RWPE2 (cell line): Measurements from ENCODE around the gene ZNF81.
A peak's percentile ranks its signal among the peaks of the same experiment; 100 is the strongest.

Experiments
- ATAC-seq: fragments of 200-7000 bp; cut with Tn5 transposase; 3 replicates; pipeline ENCODE4 v1.9.1; 2021; ENCODE audit warnings: low read depth
- DNase-seq: peaks from one replicate; pipeline ENCODE4 v3.0.0-alpha.2; 2020; ENCODE audit warnings: low spot score
- H3K27ac ChIP-seq: fragments of 450-650 bp; 2 replicates; pipeline ENCODE4 v1.5.1; 2017; ENCODE audit warnings: mild to moderate bottlenecking; ENCODE audit not compliant: poor library complexity, severe bottlenecking
- H3K27me3 ChIP-seq: fragments of 250-450 bp; sonication (Bioruptor Pico); 2 replicates; pipeline ENCODE4 v1.5.1; 2021; ENCODE audit warnings: mild to moderate bottlenecking, moderate library complexity; ENCODE audit not compliant: insufficient read depth, poor library complexity, severe bottlenecking
- H3K36me3 ChIP-seq: fragments of 250-450 bp; sonication (Bioruptor Pico); 2 replicates; pipeline ENCODE4 v1.5.1; 2020; ENCODE audit warnings: low read depth, mild to moderate bottlenecking, moderate library complexity
- H3K4me1 ChIP-seq: fragments of 250-450 bp; sonication (Bioruptor Pico); 2 replicates; pipeline ENCODE4 v1.5.1; 2021; ENCODE audit warnings: mild to moderate bottlenecking, moderate library complexity; ENCODE audit not compliant: insufficient read depth, poor library complexity, severe bottlenecking
- H3K4me3 ChIP-seq: fragments of 250-450 bp; sonication (Bioruptor Pico); 2 replicates; pipeline ENCODE4 v1.5.1; 2021; ENCODE audit warnings: mild to moderate bottlenecking, moderate library complexity; ENCODE audit not compliant: severe bottlenecking
- H3K9me3 ChIP-seq: fragments of 250-450 bp; sonication (Bioruptor Pico); 2 replicates; pipeline ENCODE4 v1.5.1; 2021; ENCODE audit warnings: mild to moderate bottlenecking, moderate library complexity; ENCODE audit not compliant: severe bottlenecking
- TF ChIP-seq, protein P1 (sequence below): fragments of 450-650 bp; IDR thresholded peaks from one replicate; pipeline ENCODE4 v1.5.1; 2017; ENCODE audit warnings: mild to moderate bottlenecking, moderate library complexity; ENCODE audit not compliant: poor library complexity, severe bottlenecking

ZNF81 gene

GRCh38 chrX:47831788-47832187 is 4.9 kb upstream of the ZNF81 start:
- DNase-seq (no peak), ATAC-seq (0 out of 3 replicates have a peak, but pooled peaks have one; percentile 32)
- no peak overlapping the region for H3K4me3 ChIP-seq
- no peaks in the 10 kb centered on the region for H3K4me1 ChIP-seq
- H3K27ac ChIP-seq = no peak overlapping the region
- no peaks in the 10 kb centered on the region for H3K9me3 ChIP-seq
- TF ChIP-seq, protein P1, sequence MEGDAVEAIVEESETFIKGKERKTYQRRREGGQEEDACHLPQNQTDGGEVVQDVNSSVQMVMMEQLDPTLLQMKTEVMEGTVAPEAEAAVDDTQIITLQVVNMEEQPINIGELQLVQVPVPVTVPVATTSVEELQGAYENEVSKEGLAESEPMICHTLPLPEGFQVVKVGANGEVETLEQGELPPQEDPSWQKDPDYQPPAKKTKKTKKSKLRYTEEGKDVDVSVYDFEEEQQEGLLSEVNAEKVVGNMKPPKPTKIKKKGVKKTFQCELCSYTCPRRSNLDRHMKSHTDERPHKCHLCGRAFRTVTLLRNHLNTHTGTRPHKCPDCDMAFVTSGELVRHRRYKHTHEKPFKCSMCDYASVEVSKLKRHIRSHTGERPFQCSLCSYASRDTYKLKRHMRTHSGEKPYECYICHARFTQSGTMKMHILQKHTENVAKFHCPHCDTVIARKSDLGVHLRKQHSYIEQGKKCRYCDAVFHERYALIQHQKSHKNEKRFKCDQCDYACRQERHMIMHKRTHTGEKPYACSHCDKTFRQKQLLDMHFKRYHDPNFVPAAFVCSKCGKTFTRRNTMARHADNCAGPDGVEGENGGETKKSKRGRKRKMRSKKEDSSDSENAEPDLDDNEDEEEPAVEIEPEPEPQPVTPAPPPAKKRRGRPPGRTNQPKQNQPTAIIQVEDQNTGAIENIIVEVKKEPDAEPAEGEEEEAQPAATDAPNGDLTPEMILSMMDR = peak; percentile 68
- H3K27me3 ChIP-seq = no peaks in the 10 kb centered on the region
- H3K36me3 ChIP-seq = no peaks in the 10 kb centered on the region

- no peaks in the 10 kb centered on the region for H3K4me1 ChIP-seq
- no peaks in the 10 kb centered on the region for H3K9me3 ChIP-seq
- ATAC-seq (no peak), DNase-seq (no peak)
- H3K36me3 ChIP-seq = no peaks in the 10 kb centered on the region
- TF ChIP-seq, protein P1 = no peak
- H3K4me3 ChIP-seq = no peak overlapping the region
- no peaks in the 10 kb centered on the region for H3K27me3 ChIP-seq
- H3K27ac ChIP-seq = no peak overlapping the region
These were observed 1.7 kb downstream of the ZNF81 start for GRCh38 chrX:47838361-47838760.

GRCh38 chrX:47840111-47840510 is 3.4 kb downstream of the ZNF81 start:
- TF ChIP-seq, protein P1 = no peak
- ATAC-seq (no peak), DNase-seq (no peak)
- Histone ChIP-seq H3K9me3 (no peaks in the 10 kb centered on the region), H3K27me3 (no peaks in the 10 kb centered on the region), H3K4me3 (no peak overlapping the region), H3K27ac (no peak overlapping the region), H3K4me1 (no peaks in the 10 kb centered on the region), H3K36me3 (no peaks in the 10 kb centered on the region)

GRCh38 chrX:47843363-47843762 is 6.7 kb downstream of the ZNF81 start:
- TF ChIP-seq, protein P1 = no peak
- H3K27me3 ChIP-seq = no peaks in the 10 kb centered on the region
- H3K4me3 ChIP-seq = no peak overlapping the region
- DNase-seq (no peak), ATAC-seq (no peak)
- no peak overlapping the region for H3K27ac ChIP-seq
- H3K36me3 ChIP-seq = no peaks in the 10 kb centered on the region; the same call in 1 of the 2 replicates
- no peaks in the 10 kb centered on the region for H3K4me1 ChIP-seq
- no peaks in the 10 kb centered on the region for H3K9me3 ChIP-seq

DNA sequence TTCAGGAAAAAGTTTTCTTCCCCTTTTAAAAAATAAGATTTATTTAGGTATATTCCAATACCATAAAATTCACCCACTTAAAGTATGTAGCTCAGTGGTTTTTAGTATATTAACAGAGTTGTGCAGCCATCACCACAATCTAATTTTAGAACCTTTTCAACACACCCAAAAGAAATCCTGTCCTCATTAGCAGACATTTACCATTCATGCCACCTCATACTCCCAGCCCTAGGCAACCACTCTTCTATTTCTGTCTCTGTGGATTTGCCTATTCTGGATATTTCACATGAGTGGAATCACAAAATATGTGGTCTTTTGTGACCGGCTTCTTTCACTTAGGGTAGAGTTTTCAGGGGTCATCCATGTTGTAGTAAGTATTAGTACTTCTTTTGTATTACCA is 7.4 kb downstream of the ZNF81 start:
- TF ChIP-seq, protein P1 = no peak
- Histone ChIP-seq H3K4me1 (no peaks in the 10 kb centered on the region), H3K9me3 (no peaks in the 10 kb centered on the region), H3K4me3 (no peak overlapping the region), H3K36me3 (no peaks in the 10 kb centered on the region; the same call in 1 of the 2 replicates), H3K27me3 (no peaks in the 10 kb centered on the region), H3K27ac (no peak overlapping the region)
- no peak for ATAC-seq
- DNase-seq = no peak
